GM12878 (cell line): ENCODE measurements around the gene GJD2. TPM values are rescaled to one million over a fixed set of nuclear protein-coding genes. Genes with fewer than 3 reads are reported as not detected.

Source experiments
- ATAC-seq: fragments of 200-7000 bp; cut with Tn5 transposase; 3 replicates; pipeline ENCODE4 v1.9.1; 2020; ENCODE audit warnings: mild to moderate bottlenecking, moderate library complexity
- BruUV-seq: library from RNA; stranded (reverse); fragments of 400-500 nt; replicated peaks from 2 replicates; lab custom pipeline; 2021; lab: Mats Ljungman, UMichigan
- CTCF ChIA-PET: fragments of 300-600 bp; sonication (Branson Sonifier 250); formaldehyde crosslinking; extraction: SDS; loops from one replicate; lab custom pipeline; 2021; ENCODE audit warnings: inconsistent platforms; lab: Yijun Ruan, JAX
- POLR2A ChIA-PET: fragments of 350-600 bp; formaldehyde crosslinking; extraction: SDS; loops from one replicate; lab custom pipeline; 2021; ENCODE audit warnings: inconsistent platforms; lab: Charles Lee
- RAD21 ChIA-PET: fragments of 300-600 bp; sonication (Branson Sonifier 250); formaldehyde crosslinking; loops from one replicate; lab custom pipeline; 2023; ENCODE audit warnings: antibody characterized with exemption; ENCODE audit not compliant: unreplicated experiment; lab: Charles Lee
- SMC1A ChIA-PET: fragments of 300-600 bp; sonication (Branson Sonifier 250); formaldehyde crosslinking; loops from one replicate; lab custom pipeline; 2023; ENCODE audit not compliant: unreplicated experiment, uncharacterized antibody; lab: Charles Lee
- DNase-seq: peaks from one replicate; pipeline ENCODE4 v3.0.0-alpha.2; 2011; ENCODE audit warnings: low read depth, low spot score
- FAIRE-seq: peaks from 3 replicates; lab custom pipeline; 2011; peaks lifted over from hg19 to GRCh38; lab: Jason Lieb, UNC
- H2AFZ ChIP-seq: 2 replicates; pipeline ENCODE4 v1.6.0; 2011; ENCODE audit warnings: low read depth, low read length, control low read depth; ENCODE audit not compliant: control insufficient read depth
- H3K27ac ChIP-seq: 2 replicates; pipeline ENCODE4 v1.5.1; 2011; ENCODE audit warnings: control low read depth; ENCODE audit not compliant: control insufficient read depth, insufficient read depth
- H3K27me3 ChIP-seq, 2 experiments: replicated peaks in 1 of 2; 2 replicates each; pipeline versions ENCODE4 v1.6.0 to v1.6.1; 2011; ENCODE audit warnings: low read length in 1 of 2; ENCODE audit not compliant: control insufficient read depth in 2 of 2, insufficient read depth in 2 of 2
- H3K36me3 ChIP-seq, 2 experiments: 2 replicates each; pipeline ENCODE4 v1.5.1; 2011; ENCODE audit warnings: low read length in 1 of 2; ENCODE audit not compliant: control insufficient read depth in 2 of 2, insufficient read depth in 2 of 2
- H3K4me1 ChIP-seq: 2 replicates; pipeline ENCODE4 v1.6.1; 2011; ENCODE audit warnings: mild to moderate bottlenecking, low read length, moderate library complexity, mixed read lengths; ENCODE audit not compliant: control insufficient read depth, insufficient read depth
- H3K4me2 ChIP-seq: 2 replicates; pipeline ENCODE4 v1.6.0; 2011; ENCODE audit warnings: control low read depth; ENCODE audit not compliant: control insufficient read depth, insufficient read depth
- H3K4me3 ChIP-seq: fragments of 200-600 bp; sonication (generic); 2 replicates; pipeline ENCODE4 v1.5.1; 2016
- H3K79me2 ChIP-seq: 2 replicates; pipeline ENCODE4 v1.6.0; 2011; ENCODE audit warnings: low read length; ENCODE audit not compliant: control insufficient read depth, insufficient read depth
- H3K9ac ChIP-seq: 2 replicates; pipeline ENCODE4 v1.8.0; 2011; ENCODE audit warnings: low read length, control low read depth, mixed read lengths; ENCODE audit not compliant: control insufficient read depth, insufficient read depth
- H3K9me3 ChIP-seq: replicated peaks from 3 replicates; pipeline ENCODE4 v1.5.1; 2011; ENCODE audit warnings: mild to moderate bottlenecking, low read length; ENCODE audit not compliant: control insufficient read depth, insufficient read depth
- H4K20me1 ChIP-seq: 2 replicates; pipeline ENCODE4 v1.6.0; 2011; ENCODE audit not compliant: control insufficient read depth, insufficient read depth
- BHLHE40 ChIP-seq, 2 experiments: fragments of 450-650 bp in 1 of 2; IDR thresholded peaks; 2 replicates each; pipeline ENCODE4 v1.6.1; 2011 to 2017; ENCODE audit warnings: low read depth in 2 of 2, borderline replicate concordance in 1 of 2, improper control_type of control experiment in 1 of 2, low read length in 1 of 2, mild to moderate bottlenecking in 1 of 2
- CREM ChIP-seq: IDR thresholded peaks from 2 replicates; pipeline ENCODE4 v1.6.1; 2014; ENCODE audit warnings: antibody characterized with exemption, low read depth
- HDAC6 ChIP-seq: fragments of 200-600 bp; sonication (generic); IDR thresholded peaks from one replicate; pipeline ENCODE4 v1.8.0; 2017; ENCODE audit warnings: antibody characterized with exemption; ENCODE audit not compliant: unreplicated experiment
- MYC ChIP-seq: IDR thresholded peaks from 2 replicates; pipeline ENCODE4 v1.6.1; 2011; ENCODE audit warnings: mild to moderate bottlenecking, low read length, moderate library complexity, inconsistent platforms; ENCODE audit not compliant: insufficient read depth, insufficient replicate concordance, insufficient read length, severe bottlenecking
- SIX5 ChIP-seq: IDR thresholded peaks from 2 replicates; pipeline ENCODE4 v1.6.1; 2011; ENCODE audit warnings: mild to moderate bottlenecking, low read depth, low read length, moderate library complexity; ENCODE audit not compliant: severe bottlenecking
- SMC3 ChIP-seq: IDR thresholded peaks from 2 replicates; pipeline ENCODE4 v1.6.1; 2011; ENCODE audit warnings: low read length, improper control_type of control experiment, borderline replicate concordance
- STAT3 ChIP-seq: IDR thresholded peaks from 2 replicates; pipeline ENCODE4 v1.6.1; 2011; ENCODE audit warnings: low read depth, low read length, improper control_type of control experiment
- TCF12 ChIP-seq: IDR thresholded peaks from 2 replicates; pipeline ENCODE4 v1.6.1; 2011; ENCODE audit warnings: low read depth, mild to moderate bottlenecking, low read length
- YY1 ChIP-seq: IDR thresholded peaks from 2 replicates; pipeline ENCODE4 v1.6.1; 2011; ENCODE audit warnings: low read depth, mild to moderate bottlenecking, low read length
- ZNF274 ChIP-seq: IDR thresholded peaks from one replicate; pipeline ENCODE4 v1.8.0; 2011; ENCODE audit not compliant: insufficient read length, insufficient read depth
- ZSCAN29 ChIP-seq: fragments of 450-650 bp; IDR thresholded peaks from 2 replicates; pipeline ENCODE4 v1.6.1; 2017; ENCODE audit warnings: mild to moderate bottlenecking, moderate library complexity
- WGBS: methylation state at CpG from one replicate; pipeline ENCODE4 v1.1.6; 2016; ENCODE audit warnings: low lambda C conversion rate; ENCODE audit not compliant: insufficient replicate concordance, insufficient coverage; ENCODE audit errors: missing lambda C conversion rate; 5-methylcytosine and 5-hydroxymethylcytosine counted together
- in situ Hi-C: fragments of 300-500 bp; cut with MboI; formaldehyde crosslinking; loops from 9 replicates; pipeline ENCODE4 v1.14.3; 2018; ENCODE audit warnings: mixed read lengths
- intact Hi-C: fragments of 100-400 bp; cut with micrococcal nuclease; formaldehyde crosslinking; loops from one replicate; pipeline ENCODE4 v1.14.2; 2022; ENCODE audit not compliant: unreplicated experiment
- polyA plus RNA-seq, 11 experiments: library from polyadenylated mRNA; depleted of rRNA in 4 of 11; unstranded in 6 of 11; stranded (reverse) in 5 of 11; fragments of >200 nt; fragmentation: Nextera tagmentation in 4 of 11; fragmentation: Illumina TruSeq in 1 of 11; extraction: Ambion mirVana in 4 of 11; extraction: Trizol in 1 of 11; gene quantifications; 1 replicate in 1 of 11; 2 replicates in 10 of 11; pipeline versions ENCODE4 v1.2.1 to v1.2.3, GENCODE V29; 2011 to 2016; ENCODE audit warnings: inconsistent platforms in 2 of 11, missing spikeins in 2 of 11, low read depth in 1 of 11
- total RNA-seq, 4 experiments: library from RNA; depleted of rRNA in 3 of 4; stranded (reverse); fragments of >200 nt in 3 of 4; fragmentation: Illumina TruSeq in 1 of 4; extraction: Trizol in 1 of 4; gene quantifications; 2 replicates each; pipeline versions ENCODE4 v1.2.1 to v1.2.3, GENCODE V29; 2013 to 2021
- TF ChIP-seq, protein P1 (sequence below): fragments of 450-650 bp; IDR thresholded peaks from 2 replicates; pipeline ENCODE4 v1.6.1; 2016; ENCODE audit warnings: mild to moderate bottlenecking, moderate library complexity, borderline replicate concordance
- TF ChIP-seq, protein P2 (sequence below): fragments of 450-650 bp; IDR thresholded peaks from 2 replicates; pipeline ENCODE4 v1.6.1; 2017; ENCODE audit warnings: mild to moderate bottlenecking, moderate library complexity
- TF ChIP-seq, protein P3 (sequence below): IDR thresholded peaks from 2 replicates; pipeline ENCODE4 v1.6.1; 2011; ENCODE audit warnings: borderline replicate concordance, low read depth, mild to moderate bottlenecking, moderate library complexity, mixed read lengths, low read length; ENCODE audit not compliant: insufficient read depth; ENCODE audit errors: extremely low read length
- TF ChIP-seq, protein P4 (sequence below): IDR thresholded peaks from 2 replicates; pipeline ENCODE4 v1.6.1; 2012; ENCODE audit warnings: low read depth, low read length, improper control_type of control experiment

GJD2 gene
- total and polyA plus RNA-seq, 10 of the 15 experiments (the other 5 are each of a cell fraction or from before 2014, with no cell fraction given), result not detected

DNA sequence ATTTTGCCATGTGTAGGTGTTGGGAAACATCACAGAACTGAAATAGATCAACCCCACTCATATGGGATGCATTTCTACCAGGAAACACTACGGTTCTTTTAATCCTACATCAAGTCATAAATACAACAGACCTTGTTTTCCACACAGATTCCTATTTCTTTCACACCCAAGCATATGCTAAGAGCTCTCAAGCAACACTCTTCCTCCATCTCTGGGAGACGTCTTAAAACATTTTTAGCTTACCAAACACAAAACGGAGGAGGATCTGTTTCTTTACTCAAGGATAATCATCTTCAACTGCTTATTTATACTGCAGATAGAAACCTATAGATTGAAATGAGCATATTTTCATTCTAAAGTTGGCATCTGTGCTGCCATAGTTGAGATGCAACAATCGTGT is 5.1 kb downstream of the GJD2 start:
- no peak overlapping the region for H2AFZ ChIP-seq
- H3K4me1 ChIP-seq, result no peaks in the 10 kb centered on the region
- H3K79me2 ChIP-seq, result no peaks in the 10 kb centered on the region
- H4K20me1 ChIP-seq, result no peaks in the 10 kb centered on the region
- H3K9me3 ChIP-seq, result no peaks in the 10 kb centered on the region
- RAD21 ChIA-PET, result no interaction called here
- FAIRE-seq (no peak), DNase-seq (no peak), ATAC-seq (no peak)
- H3K27ac ChIP-seq, result no peak overlapping the region
- peaks cover 0 to 5% of the 10 kb centered on the region in 2 experiments; a peak in 2 of 4 replicates for H3K27me3 ChIP-seq
- no peak overlapping the region for H3K9ac ChIP-seq
- CTCF ChIA-PET, result no interaction called here
- BruUV-seq, result no TSS peak
- POLR2A ChIA-PET, result no interaction called here
- H3K4me2 ChIP-seq, result no peak overlapping the region
- H3K36me3 ChIP-seq, result no peaks in the 10 kb centered on the region
- SMC1A ChIA-PET, result no interaction called here
- in situ Hi-C loops (no loop called here), intact Hi-C loops (no loop called here)
- H3K4me3 ChIP-seq, result no peak overlapping the region
- WGBS, result 15% methylated on average over 4 of the region's 4 CpGs
- TF ChIP-seq ZSCAN29 (no peak), CREM (no peak), YY1 (no peak), STAT3 (no peak), ZNF274 (no peak), BHLHE40 (IDR thresholded peaks at IDR 0.05; ENCODE audit: borderline replicate concordance in 1 of 2, low read depth in 2 of 2, low read length in 1 of 2) (no peak), HDAC6 (no peak), SIX5 (no peak), SMC3 (no peak), MYC (no peak), TCF12 (no peak)
- TF ChIP-seq, protein P1, sequence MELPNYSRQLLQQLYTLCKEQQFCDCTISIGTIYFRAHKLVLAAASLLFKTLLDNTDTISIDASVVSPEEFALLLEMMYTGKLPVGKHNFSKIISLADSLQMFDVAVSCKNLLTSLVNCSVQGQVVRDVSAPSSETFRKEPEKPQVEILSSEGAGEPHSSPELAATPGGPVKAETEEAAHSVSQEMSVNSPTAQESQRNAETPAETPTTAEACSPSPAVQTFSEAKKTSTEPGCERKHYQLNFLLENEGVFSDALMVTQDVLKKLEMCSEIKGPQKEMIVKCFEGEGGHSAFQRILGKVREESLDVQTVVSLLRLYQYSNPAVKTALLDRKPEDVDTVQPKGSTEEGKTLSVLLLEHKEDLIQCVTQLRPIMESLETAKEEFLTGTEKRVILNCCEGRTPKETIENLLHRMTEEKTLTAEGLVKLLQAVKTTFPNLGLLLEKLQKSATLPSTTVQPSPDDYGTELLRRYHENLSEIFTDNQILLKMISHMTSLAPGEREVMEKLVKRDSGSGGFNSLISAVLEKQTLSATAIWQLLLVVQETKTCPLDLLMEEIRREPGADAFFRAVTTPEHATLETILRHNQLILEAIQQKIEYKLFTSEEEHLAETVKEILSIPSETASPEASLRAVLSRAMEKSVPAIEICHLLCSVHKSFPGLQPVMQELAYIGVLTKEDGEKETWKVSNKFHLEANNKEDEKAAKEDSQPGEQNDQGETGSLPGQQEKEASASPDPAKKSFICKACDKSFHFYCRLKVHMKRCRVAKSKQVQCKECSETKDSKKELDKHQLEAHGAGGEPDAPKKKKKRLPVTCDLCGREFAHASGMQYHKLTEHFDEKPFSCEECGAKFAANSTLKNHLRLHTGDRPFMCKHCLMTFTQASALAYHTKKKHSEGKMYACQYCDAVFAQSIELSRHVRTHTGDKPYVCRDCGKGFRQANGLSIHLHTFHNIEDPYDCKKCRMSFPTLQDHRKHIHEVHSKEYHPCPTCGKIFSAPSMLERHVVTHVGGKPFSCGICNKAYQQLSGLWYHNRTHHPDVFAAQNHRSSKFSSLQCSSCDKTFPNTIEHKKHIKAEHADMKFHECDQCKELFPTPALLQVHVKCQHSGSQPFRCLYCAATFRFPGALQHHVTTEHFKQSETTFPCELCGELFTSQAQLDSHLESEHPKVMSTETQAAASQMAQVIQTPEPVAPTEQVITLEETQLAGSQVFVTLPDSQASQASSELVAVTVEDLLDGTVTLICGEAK, result no peak
- TF ChIP-seq, protein P2, sequence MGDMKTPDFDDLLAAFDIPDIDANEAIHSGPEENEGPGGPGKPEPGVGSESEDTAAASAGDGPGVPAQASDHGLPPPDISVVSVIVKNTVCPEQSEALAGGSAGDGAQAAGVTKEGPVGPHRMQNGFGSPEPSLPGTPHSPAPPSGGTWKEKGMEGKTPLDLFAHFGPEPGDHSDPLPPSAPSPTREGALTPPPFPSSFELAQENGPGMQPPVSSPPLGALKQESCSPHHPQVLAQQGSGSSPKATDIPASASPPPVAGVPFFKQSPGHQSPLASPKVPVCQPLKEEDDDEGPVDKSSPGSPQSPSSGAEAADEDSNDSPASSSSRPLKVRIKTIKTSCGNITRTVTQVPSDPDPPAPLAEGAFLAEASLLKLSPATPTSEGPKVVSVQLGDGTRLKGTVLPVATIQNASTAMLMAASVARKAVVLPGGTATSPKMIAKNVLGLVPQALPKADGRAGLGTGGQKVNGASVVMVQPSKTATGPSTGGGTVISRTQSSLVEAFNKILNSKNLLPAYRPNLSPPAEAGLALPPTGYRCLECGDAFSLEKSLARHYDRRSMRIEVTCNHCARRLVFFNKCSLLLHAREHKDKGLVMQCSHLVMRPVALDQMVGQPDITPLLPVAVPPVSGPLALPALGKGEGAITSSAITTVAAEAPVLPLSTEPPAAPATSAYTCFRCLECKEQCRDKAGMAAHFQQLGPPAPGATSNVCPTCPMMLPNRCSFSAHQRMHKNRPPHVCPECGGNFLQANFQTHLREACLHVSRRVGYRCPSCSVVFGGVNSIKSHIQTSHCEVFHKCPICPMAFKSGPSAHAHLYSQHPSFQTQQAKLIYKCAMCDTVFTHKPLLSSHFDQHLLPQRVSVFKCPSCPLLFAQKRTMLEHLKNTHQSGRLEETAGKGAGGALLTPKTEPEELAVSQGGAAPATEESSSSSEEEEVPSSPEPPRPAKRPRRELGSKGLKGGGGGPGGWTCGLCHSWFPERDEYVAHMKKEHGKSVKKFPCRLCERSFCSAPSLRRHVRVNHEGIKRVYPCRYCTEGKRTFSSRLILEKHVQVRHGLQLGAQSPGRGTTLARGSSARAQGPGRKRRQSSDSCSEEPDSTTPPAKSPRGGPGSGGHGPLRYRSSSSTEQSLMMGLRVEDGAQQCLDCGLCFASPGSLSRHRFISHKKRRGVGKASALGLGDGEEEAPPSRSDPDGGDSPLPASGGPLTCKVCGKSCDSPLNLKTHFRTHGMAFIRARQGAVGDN, result no peak
- TF ChIP-seq, protein P3, sequence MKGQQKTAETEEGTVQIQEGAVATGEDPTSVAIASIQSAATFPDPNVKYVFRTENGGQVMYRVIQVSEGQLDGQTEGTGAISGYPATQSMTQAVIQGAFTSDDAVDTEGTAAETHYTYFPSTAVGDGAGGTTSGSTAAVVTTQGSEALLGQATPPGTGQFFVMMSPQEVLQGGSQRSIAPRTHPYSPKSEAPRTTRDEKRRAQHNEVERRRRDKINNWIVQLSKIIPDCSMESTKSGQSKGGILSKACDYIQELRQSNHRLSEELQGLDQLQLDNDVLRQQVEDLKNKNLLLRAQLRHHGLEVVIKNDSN, result no peak
- TF ChIP-seq, protein P4, sequence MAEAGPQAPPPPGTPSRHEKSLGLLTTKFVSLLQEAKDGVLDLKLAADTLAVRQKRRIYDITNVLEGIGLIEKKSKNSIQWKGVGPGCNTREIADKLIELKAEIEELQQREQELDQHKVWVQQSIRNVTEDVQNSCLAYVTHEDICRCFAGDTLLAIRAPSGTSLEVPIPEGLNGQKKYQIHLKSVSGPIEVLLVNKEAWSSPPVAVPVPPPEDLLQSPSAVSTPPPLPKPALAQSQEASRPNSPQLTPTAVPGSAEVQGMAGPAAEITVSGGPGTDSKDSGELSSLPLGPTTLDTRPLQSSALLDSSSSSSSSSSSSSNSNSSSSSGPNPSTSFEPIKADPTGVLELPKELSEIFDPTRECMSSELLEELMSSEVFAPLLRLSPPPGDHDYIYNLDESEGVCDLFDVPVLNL, result no peak
